GM12891 (cell line): ENCODE data around the gene P2RX4.

Experiments
- PAX5 ChIP-seq: IDR thresholded peaks from 2 replicates; pipeline ENCODE4 v1.6.1; 2011; ENCODE audit warnings: low read length, moderate library complexity, mild to moderate bottlenecking; ENCODE audit not compliant: insufficient read depth, severe bottlenecking
- POLR2A ChIP-seq: IDR thresholded peaks from 2 replicates; pipeline ENCODE4 v1.6.1; 2011; ENCODE audit warnings: low read depth, low read length, control low read depth
- POLR2AphosphoS5 ChIP-seq: IDR thresholded peaks from 2 replicates; pipeline ENCODE4 v1.6.1; 2011; ENCODE audit warnings: low read depth, low read length, control low read depth
- TAF1 ChIP-seq: IDR thresholded peaks from 2 replicates; pipeline ENCODE4 v1.6.1; 2011; ENCODE audit warnings: low read depth, low read length, control low read depth

DNA sequence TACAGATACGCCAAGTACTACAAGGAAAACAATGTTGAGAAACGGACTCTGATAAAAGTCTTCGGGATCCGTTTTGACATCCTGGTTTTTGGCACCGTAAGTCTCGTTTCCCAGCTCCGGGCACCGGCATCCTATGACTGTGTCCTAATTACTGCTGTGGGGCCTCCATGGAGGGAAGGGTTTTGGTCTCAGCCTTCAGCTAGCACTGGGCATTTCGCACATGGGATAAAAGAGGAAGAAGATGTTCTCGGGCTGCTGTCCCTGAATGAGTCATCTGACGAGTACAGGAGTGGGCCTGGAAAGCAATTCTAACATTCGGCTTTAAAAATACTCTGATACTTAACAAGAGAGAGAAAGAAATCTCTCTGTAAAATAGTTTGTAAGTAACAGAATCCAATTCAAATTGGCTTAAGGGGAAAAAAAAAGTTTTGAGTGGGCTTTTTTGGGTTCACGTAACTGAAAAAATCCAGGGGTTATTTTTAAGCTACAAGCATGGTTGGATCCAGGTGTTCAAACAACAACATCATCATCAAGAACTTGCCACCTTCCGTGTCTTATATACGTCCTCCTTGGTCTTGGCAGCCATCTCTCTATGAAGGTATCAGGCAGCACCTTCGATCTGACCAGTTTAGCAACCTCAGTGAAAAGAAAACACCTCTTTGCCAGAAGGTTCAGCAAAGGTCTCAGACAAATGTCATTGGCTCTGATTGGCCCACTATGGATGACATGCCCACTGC lies 34.4 kb upstream of the P2RX4 start:
- TF ChIP-seq TAF1: no peak
- TF ChIP-seq POLR2A: no peak
- no peak for TF ChIP-seq PAX5
- TF ChIP-seq POLR2AphosphoS5: no peak
